Osteoblast (primary cell): Measurements from ENCODE around the gene CDC16. TPM values are rescaled to one million over a fixed set of nuclear protein-coding genes. Genes with fewer than 3 reads are reported as not detected.

Experiments used
- DNase-seq: peaks from one replicate; pipeline ENCODE4 v3.0.0; 2011; ENCODE audit warnings: low spot score, mixed read lengths; ENCODE audit not compliant: insufficient read length; ENCODE audit errors: missing footprints
- H2AFZ ChIP-seq: 2 replicates; pipeline ENCODE4 v1.6.0; 2011; ENCODE audit warnings: mild to moderate bottlenecking, low read length
- H3K27ac ChIP-seq: 2 replicates; pipeline ENCODE4 v1.5.1; 2011; ENCODE audit warnings: mild to moderate bottlenecking, low read depth, low read length, moderate library complexity
- H3K27me3 ChIP-seq: 2 replicates; pipeline ENCODE4 v1.6.0; 2012; ENCODE audit warnings: mild to moderate bottlenecking, control low read depth, inconsistent platforms, low read length, moderate library complexity; ENCODE audit not compliant: insufficient read depth
- H3K36me3 ChIP-seq: 2 replicates; pipeline ENCODE4 v1.5.1; 2011; ENCODE audit warnings: mild to moderate bottlenecking, low read length, control low read depth, moderate library complexity; ENCODE audit not compliant: insufficient read depth
- H3K4me1 ChIP-seq: 2 replicates; pipeline ENCODE4 v1.5.1; 2011; ENCODE audit warnings: mild to moderate bottlenecking, low read length, control low read depth, moderate library complexity; ENCODE audit not compliant: insufficient read depth
- H3K4me2 ChIP-seq: 2 replicates; pipeline ENCODE4 v1.6.0; 2011; ENCODE audit warnings: mild to moderate bottlenecking, low read length; ENCODE audit not compliant: insufficient read depth
- H3K4me3 ChIP-seq: fragments of 200-600 bp; sonication (generic); 3 replicates; pipeline ENCODE4 v1.5.1; 2012; ENCODE audit warnings: mild to moderate bottlenecking, low read length, inconsistent platforms; ENCODE audit not compliant: insufficient read depth
- H3K79me2 ChIP-seq: 2 replicates; pipeline ENCODE4 v1.6.0; 2012; ENCODE audit warnings: mild to moderate bottlenecking, low read length, control low read depth, inconsistent platforms; ENCODE audit not compliant: insufficient read depth
- H3K9me3 ChIP-seq: 2 replicates; pipeline ENCODE4 v1.5.1; 2011; ENCODE audit warnings: low read depth, low read length, control low read depth
- H4K20me1 ChIP-seq: 2 replicates; pipeline ENCODE4 v1.6.0; 2012; ENCODE audit warnings: mild to moderate bottlenecking, low read length, control low read depth; ENCODE audit not compliant: insufficient read depth
- CTCF ChIP-seq: IDR thresholded peaks from 2 replicates; pipeline ENCODE4 v1.5.1; 2011; ENCODE audit warnings: mild to moderate bottlenecking, low read depth, low read length, moderate library complexity; ENCODE audit errors: extremely low read depth
- total RNA-seq: library from RNA; depleted of rRNA; stranded (reverse); fragments of >200 nt; gene quantifications from 2 replicates; pipeline ENCODE4 v1.2.3, GENCODE V29; 2012

CDC16 gene
- total RNA-seq, 1 donor, result 82.2 TPM

- peaks cover 50% of the 10 kb centered on the region for H3K4me1 ChIP-seq
- TF ChIP-seq CTCF, result no peak
- no peaks in the 10 kb centered on the region for H3K27me3 ChIP-seq
- no peaks in the 10 kb centered on the region for H3K9me3 ChIP-seq
- H3K4me3 ChIP-seq, result no peak overlapping the region
- peaks cover 10% of the 10 kb centered on the region for H3K36me3 ChIP-seq
- no peak for DNase-seq
- peak overlapping the region; percentile 70 for H3K4me2 ChIP-seq
- H3K79me2 ChIP-seq, result peaks cover 16% of the 10 kb centered on the region
- H4K20me1 ChIP-seq, result peaks cover 3% of the 10 kb centered on the region
- no peak overlapping the region for H2AFZ ChIP-seq
- H3K27ac ChIP-seq, result peak overlapping the region; percentile 69
These were observed 76.3 kb downstream of the CDC16 start for GRCh38 chr13:114310956-114311355.

DNA sequence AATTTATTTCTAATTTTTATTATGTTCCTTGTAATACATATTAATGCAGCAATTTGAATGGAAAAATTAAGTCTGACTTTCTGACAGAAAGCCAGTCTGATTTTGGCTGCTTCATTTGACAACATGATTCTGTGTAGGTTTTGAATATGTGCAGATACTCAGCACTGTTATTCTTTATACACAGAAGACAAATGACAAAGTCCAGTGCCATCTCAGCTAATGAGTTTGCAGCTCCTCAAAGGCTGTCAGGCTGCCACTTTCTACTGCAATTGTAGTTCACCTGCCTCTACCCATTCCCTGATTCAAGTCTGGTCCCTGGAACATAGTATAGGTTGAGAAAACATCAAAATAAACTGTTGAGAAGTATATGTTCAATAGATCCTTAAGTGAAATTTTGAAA lies 76.7 kb downstream of the CDC16 start:
- Histone ChIP-seq H3K27ac (peak overlapping the region; percentile 63), H3K27me3 (no peaks in the 10 kb centered on the region), H3K79me2 (peaks cover 21% of the 10 kb centered on the region), H3K9me3 (no peaks in the 10 kb centered on the region), H2AFZ (no peak overlapping the region), H3K4me3 (no peak overlapping the region), H4K20me1 (peaks cover 3% of the 10 kb centered on the region), H3K4me1 (peaks cover 51% of the 10 kb centered on the region), H3K4me2 (peak overlapping the region; percentile 70), H3K36me3 (peaks cover 8% of the 10 kb centered on the region)
- TF ChIP-seq CTCF, result no peak
- no peak for DNase-seq

DNA sequence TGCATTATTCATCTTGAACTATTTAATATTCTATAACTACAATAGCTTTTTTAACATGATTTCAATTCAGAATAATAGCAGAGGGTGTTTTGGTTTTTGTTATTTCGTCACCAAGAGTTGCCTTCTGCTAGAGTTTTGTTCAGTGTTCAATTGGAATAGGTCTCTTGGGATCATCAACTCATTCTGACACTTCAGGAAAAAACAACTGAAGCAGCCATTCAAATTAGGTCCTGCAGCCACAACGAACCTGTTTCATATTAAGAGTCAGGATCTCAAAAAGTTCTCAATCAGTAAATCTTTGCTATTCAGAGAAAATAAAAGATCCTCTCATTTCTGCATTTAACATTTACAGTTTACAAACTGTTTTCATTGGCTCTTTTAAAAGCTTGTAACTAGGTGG lies 77.2 kb downstream of the CDC16 start:
- Histone ChIP-seq H3K36me3 (peaks cover 2% of the 10 kb centered on the region), H3K4me3 (no peak overlapping the region), H3K27me3 (no peaks in the 10 kb centered on the region), H4K20me1 (peaks cover 3% of the 10 kb centered on the region), H3K4me2 (peak overlapping the region; percentile 70), H2AFZ (no peak overlapping the region), H3K4me1 (peaks cover 54% of the 10 kb centered on the region), H3K9me3 (no peaks in the 10 kb centered on the region), H3K79me2 (peaks cover 26% of the 10 kb centered on the region), H3K27ac (peak overlapping the region; percentile 63)
- no peak for DNase-seq
- TF ChIP-seq CTCF, result no peak

- Histone ChIP-seq H2AFZ (peak overlapping the region; percentile 76), H3K4me2 (peak overlapping the region; percentile 94), H3K27me3 (no peaks in the 10 kb centered on the region), H3K9me3 (no peaks in the 10 kb centered on the region), H3K4me1 (peaks cover 63% of the 10 kb centered on the region), H3K36me3 (no peaks in the 10 kb centered on the region), H4K20me1 (peaks cover 3% of the 10 kb centered on the region), H3K27ac (peak overlapping the region; percentile 99), H3K4me3 (peak overlapping the region; percentile 88), H3K79me2 (peaks cover 39% of the 10 kb centered on the region)
- TF ChIP-seq CTCF, result no peak
- DNase-seq, result peak; percentile 80
These were observed 78.6 kb downstream of the CDC16 start for GRCh38 chr13:114313061-114313860.
